Trophoblast cell (in vitro differentiated cells and primary cell): ENCODE measurements around the gene C6orf163. TPM values are rescaled to one million over a fixed set of nuclear protein-coding genes. Genes with fewer than 3 reads are reported as not detected.
"Not testable (repeated sequence)": the region's sequence is repeated elsewhere in the genome, so short reads cannot be mapped to it uniquely, and the experiment has no call there.

Source experiments
- DNase-seq, 2 donors: peaks; one replicate each; pipeline ENCODE4 v3.0.0-alpha.2; 2016
- H2AFZ ChIP-seq: 2 replicates; pipeline ENCODE4 v1.6.1; 2013; ENCODE audit warnings: low read length, moderate library complexity, mild to moderate bottlenecking; ENCODE audit not compliant: insufficient read depth, poor library complexity
- H2AK5ac ChIP-seq: 2 replicates; pipeline ENCODE4 v1.6.1; 2013; ENCODE audit warnings: mild to moderate bottlenecking, low read length
- H2BK120ac ChIP-seq: 2 replicates; pipeline ENCODE4 v1.6.1; 2013; ENCODE audit warnings: low read length, mild to moderate bottlenecking, moderate library complexity; ENCODE audit not compliant: insufficient read depth, poor library complexity
- H2BK12ac ChIP-seq: 2 replicates; pipeline ENCODE4 v1.6.1; 2013; ENCODE audit warnings: mild to moderate bottlenecking, low read length, moderate library complexity
- H2BK5ac ChIP-seq: 2 replicates; pipeline ENCODE4 v1.6.1; 2013; ENCODE audit warnings: low read length, low read depth, moderate library complexity, mild to moderate bottlenecking; ENCODE audit not compliant: poor library complexity
- H3K14ac ChIP-seq: 2 replicates; pipeline ENCODE4 v1.6.1; 2013; ENCODE audit warnings: mild to moderate bottlenecking, low read length
- H3K18ac ChIP-seq: 2 replicates; pipeline ENCODE4 v1.6.1; 2013; ENCODE audit warnings: mild to moderate bottlenecking, low read length
- H3K23ac ChIP-seq: 2 replicates; pipeline ENCODE4 v1.6.1; 2013; ENCODE audit warnings: low read length
- H3K27ac ChIP-seq: 2 replicates; pipeline ENCODE4 v1.5.1; 2013; ENCODE audit warnings: low read depth, mild to moderate bottlenecking, inconsistent platforms, low read length, moderate library complexity
- H3K27me3 ChIP-seq: 2 replicates; pipeline ENCODE4 v1.6.1; 2013; ENCODE audit warnings: inconsistent platforms, mild to moderate bottlenecking, low read length, moderate library complexity; ENCODE audit not compliant: insufficient read depth
- H3K36me3 ChIP-seq, 2 experiments: 1 replicate in 1 of 2; 2 replicates in 1 of 2; pipeline ENCODE4 v1.6.1; 2013; ENCODE audit warnings: low read length in 2 of 2, mild to moderate bottlenecking in 2 of 2, moderate library complexity in 1 of 2; ENCODE audit not compliant: insufficient read depth in 2 of 2, control insufficient read depth in 1 of 2
- H3K4ac ChIP-seq: 2 replicates; pipeline ENCODE4 v1.6.1; 2013; ENCODE audit warnings: low read depth, mild to moderate bottlenecking, low read length, moderate library complexity
- H3K4me1 ChIP-seq, 2 experiments: 1 replicate in 1 of 2; 2 replicates in 1 of 2; pipeline ENCODE4 v1.6.1; 2013; ENCODE audit warnings: low read length in 2 of 2, mild to moderate bottlenecking in 2 of 2, moderate library complexity in 1 of 2; ENCODE audit not compliant: insufficient read depth in 2 of 2, control insufficient read depth in 1 of 2
- H3K4me2 ChIP-seq: 2 replicates; pipeline ENCODE4 v1.6.1; 2013; ENCODE audit warnings: inconsistent platforms, mild to moderate bottlenecking, low read length, moderate library complexity
- H3K4me3 ChIP-seq: 2 replicates; pipeline ENCODE4 v1.5.1; 2013; ENCODE audit warnings: mild to moderate bottlenecking, low read depth, low read length, inconsistent platforms
- H3K79me1 ChIP-seq: one replicate; pipeline ENCODE4 v1.6.1; 2013; ENCODE audit warnings: low read length
- H3K79me2 ChIP-seq: 2 replicates; pipeline ENCODE4 v1.6.1; 2013; ENCODE audit warnings: low read length, mild to moderate bottlenecking; ENCODE audit not compliant: control insufficient read depth, insufficient read depth, poor library complexity
- H3K9ac ChIP-seq: 2 replicates; pipeline ENCODE4 v1.6.1; 2013; ENCODE audit warnings: mild to moderate bottlenecking, low read length
- H3K9me3 ChIP-seq: 2 replicates; pipeline ENCODE4 v1.6.1; 2013; ENCODE audit warnings: low read depth, mild to moderate bottlenecking, control low read depth, inconsistent platforms, low read length; ENCODE audit not compliant: insufficient read depth
- H4K12ac ChIP-seq: 2 replicates; pipeline ENCODE4 v1.6.1; 2013; ENCODE audit warnings: low read depth, mild to moderate bottlenecking, low read length, moderate library complexity
- H4K8ac ChIP-seq: 2 replicates; pipeline ENCODE4 v1.6.1; 2013; ENCODE audit warnings: low read depth, mild to moderate bottlenecking, low read length, moderate library complexity
- H4K91ac ChIP-seq: one replicate; pipeline ENCODE4 v1.6.1; 2013; ENCODE audit warnings: low read depth, mild to moderate bottlenecking, low read length, moderate library complexity
- WGBS: extraction: QIAGEN DNeasy Blood & Tissue Kit; methylation state at CpG from one replicate; pipeline ENCODE4 v1.1.7; 2013; ENCODE audit warnings: missing lambda C conversion rate; ENCODE audit not compliant: insufficient read length, insufficient coverage; ENCODE audit errors: extremely low coverage; 5-methylcytosine and 5-hydroxymethylcytosine counted together
- polyA plus RNA-seq: library from polyadenylated mRNA; stranded (reverse); fragments of 200-250 nt; gene quantifications from 2 replicates; pipeline ENCODE4 v1.2.3, GENCODE V29; 2013

C6orf163 gene
- 0.74 and 0.81 TPM in 2 replicates for polyA plus RNA-seq

DNA sequence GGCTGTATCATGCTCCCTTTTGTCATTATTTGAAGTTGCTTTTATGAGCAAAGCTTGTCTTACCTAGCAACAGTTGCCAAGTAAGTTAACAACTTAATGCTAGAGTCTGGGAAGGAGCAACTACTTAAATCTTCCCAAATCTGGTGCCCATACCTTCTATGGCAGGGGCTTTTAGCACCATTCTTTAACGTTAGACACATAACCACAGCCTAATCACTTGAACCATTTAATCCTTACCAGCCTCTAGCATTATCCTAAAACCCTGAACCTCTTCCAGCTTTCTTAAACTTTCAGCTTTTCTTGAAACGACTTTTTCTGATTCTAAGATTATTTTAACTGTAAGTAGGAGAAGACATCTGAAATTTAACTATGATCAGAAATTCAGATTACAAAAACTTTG, at the start of gene C6orf163:
Gene C6orf163, plus strand, starts transcription at position 83 of the 400 bp plus-strand sequence. Its CDS starts 287 bp downstream, at position 370.
- H3K4me3 ChIP-seq, result no peak within 1 kb of the TSS
- no peak within 1 kb of the TSS for H4K91ac ChIP-seq
- no peaks in the 10 kb centered on the region for H3K4me1 ChIP-seq
- WGBS, result no CpG with 5 or more reads among the region's 2 CpGs
- H3K9me3 ChIP-seq, result no peaks in the 10 kb centered on the region
- no peak within 1 kb of the TSS for H4K12ac ChIP-seq
- H2AFZ ChIP-seq, result no peak within 1 kb of the TSS
- no peak within 1 kb of the TSS for H2AK5ac ChIP-seq
- no peak within 1 kb of the TSS for H2BK5ac ChIP-seq
- no peak within 1 kb of the TSS for H3K18ac ChIP-seq
- no peak within 1 kb of the TSS for H3K14ac ChIP-seq
- H3K4me2 ChIP-seq, result no peak within 1 kb of the TSS
- DNase-seq, result no peak
- no peaks in the 10 kb centered on the region for H3K79me2 ChIP-seq
- no peak within 1 kb of the TSS for H3K9ac ChIP-seq
- no peak within 1 kb of the TSS for H3K27ac ChIP-seq
- no peak within 1 kb of the TSS for H2BK12ac ChIP-seq
- H3K36me3 ChIP-seq, result no peaks in the 10 kb centered on the region
- no peak within 1 kb of the TSS for H4K8ac ChIP-seq
- H3K79me1 ChIP-seq, result no peaks in the 10 kb centered on the region
- H3K4ac ChIP-seq, result no peak within 1 kb of the TSS
- H3K27me3 ChIP-seq, result no peaks in the 10 kb centered on the region
- no peak within 1 kb of the TSS for H2BK120ac ChIP-seq
- no peak within 1 kb of the TSS for H3K23ac ChIP-seq

DNA sequence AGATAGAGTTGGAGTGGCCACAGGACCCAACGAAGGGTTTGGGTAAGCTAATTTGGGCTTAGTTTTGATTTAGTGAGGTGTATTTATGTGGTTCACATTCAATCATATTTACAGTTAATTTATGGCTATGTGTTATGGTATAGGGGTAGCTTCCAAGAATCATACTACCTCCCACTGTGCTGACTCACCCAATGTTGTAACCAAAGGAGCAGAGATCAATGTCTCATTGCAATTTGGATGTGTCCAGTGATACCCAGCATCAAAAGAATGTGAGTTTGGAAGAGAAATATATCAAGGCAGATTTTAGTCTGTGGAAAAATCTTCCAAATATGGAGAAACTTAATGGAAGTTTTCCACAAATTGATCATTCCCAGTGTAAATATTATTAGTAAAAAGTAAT, 47.5 kb upstream of the C6orf163 start:
- no CpG with 5 or more reads among the region's 1 CpG for WGBS
- H3K36me3 ChIP-seq, result no peaks in the 10 kb centered on the region

GRCh38 chr6:87301277-87301676, 43.3 kb upstream of the C6orf163 start:
- H3K18ac ChIP-seq, H3K27ac ChIP-seq, H2AFZ ChIP-seq, H3K79me2 ChIP-seq, H3K4me2 ChIP-seq, H3K36me3 ChIP-seq, H3K4ac ChIP-seq, H2BK5ac ChIP-seq, H2BK12ac ChIP-seq, H3K9me3 ChIP-seq, H4K12ac ChIP-seq, H3K4me3 ChIP-seq, H2BK120ac ChIP-seq, H4K91ac ChIP-seq, DNase-seq, H3K4me1 ChIP-seq, H3K27me3 ChIP-seq, H3K79me1 ChIP-seq, H2AK5ac ChIP-seq, H3K23ac ChIP-seq, H3K9ac ChIP-seq, H4K8ac ChIP-seq, H3K14ac ChIP-seq: not testable (repeated sequence)
- WGBS, result no CpG with 5 or more reads among the region's 9 CpGs

More for the DNA sequence above, 47.5 kb upstream of the C6orf163 start:
- Histone ChIP-seq H3K14ac (no peak overlapping the region), H3K4me1 (no peaks in the 10 kb centered on the region), H2BK12ac (no peak overlapping the region), H3K27me3 (no peaks in the 10 kb centered on the region), H4K8ac (no peak overlapping the region), H3K4me3 (no peak overlapping the region), H3K79me1 (no peaks in the 10 kb centered on the region), H3K9ac (no peak overlapping the region), H2AK5ac (no peak overlapping the region), H3K79me2 (no peaks in the 10 kb centered on the region), H4K91ac (no peak overlapping the region), H3K27ac (no peak overlapping the region), H3K18ac (no peak overlapping the region), H3K9me3 (no peaks in the 10 kb centered on the region), H2BK5ac (no peak overlapping the region), H3K23ac (no peak overlapping the region), H2BK120ac (no peak overlapping the region), H4K12ac (no peak overlapping the region), H3K4me2 (no peak overlapping the region), H2AFZ (no peak overlapping the region), H3K4ac (no peak overlapping the region)
- DNase-seq, result peak in 1 of 2 donors; percentile 61

GRCh38 chr6:87308970-87309369, 35.6 kb upstream of the C6orf163 start:
- H3K9me3 ChIP-seq, result no peaks in the 10 kb centered on the region
- H3K14ac ChIP-seq, result no peak overlapping the region
- H3K4me1 ChIP-seq, result no peaks in the 10 kb centered on the region
- H4K8ac ChIP-seq, result no peak overlapping the region
- no peak overlapping the region for H2BK120ac ChIP-seq
- no peaks in the 10 kb centered on the region for H3K79me1 ChIP-seq
- H3K4me3 ChIP-seq, result no peak overlapping the region
- H3K18ac ChIP-seq, result no peak overlapping the region
- H3K4ac ChIP-seq, result no peak overlapping the region
- no peaks in the 10 kb centered on the region for H3K36me3 ChIP-seq
- no peak overlapping the region for H3K27ac ChIP-seq
- no peak overlapping the region for H4K12ac ChIP-seq
- H4K91ac ChIP-seq, result no peak overlapping the region
- H3K27me3 ChIP-seq, result no peaks in the 10 kb centered on the region
- H2AK5ac ChIP-seq, result no peak overlapping the region
- no peak overlapping the region for H2BK12ac ChIP-seq
- no peak overlapping the region for H3K9ac ChIP-seq
- no peak overlapping the region for H2AFZ ChIP-seq
- WGBS, result no CpG with 5 or more reads among the region's 4 CpGs
- H3K4me2 ChIP-seq, result no peak overlapping the region
- peak; percentile 50 to 65 for DNase-seq
- H2BK5ac ChIP-seq, result no peak overlapping the region
- H3K23ac ChIP-seq, result no peak overlapping the region
- no peaks in the 10 kb centered on the region for H3K79me2 ChIP-seq
